ENCODE data around the gene INPP5K. TPM values are rescaled to one million over a fixed set of nuclear protein-coding genes. Genes with fewer than 3 reads are reported as not detected.

Gene INPP5K
- total RNA-seq, 3 donors from 2014 or later = 43.7 to 49.9 (median 47.6) TPM

- intact Hi-C loops (cut with DNase I, micrococcal nuclease) = no loop called here
- Histone ChIP-seq H3K9me3 (no peaks in the 10 kb centered on the region), H3K36me3 (ENCODE audit: low read depth) (peaks cover 16% of the 10 kb centered on the region), H3K4me1 (ENCODE audit: low read depth) (no peaks in the 10 kb centered on the region), H3K4me3 (no peak overlapping the region)
- DNase-seq (no peak), ATAC-seq (no peak)
- TF ChIP-seq CTCF (IDR thresholded peaks at IDR 0.05) = no peak
These were observed 47.1 kb downstream of the INPP5K start for GRCh38 chr17:1469231-1469852.

- Histone ChIP-seq H3K4me3 (no peak overlapping the region), H3K4me1 (ENCODE audit: low read depth) (no peaks in the 10 kb centered on the region), H3K36me3 (ENCODE audit: low read depth) (peaks cover 16% of the 10 kb centered on the region), H3K9me3 (no peaks in the 10 kb centered on the region)
- intact Hi-C loops (cut with DNase I, micrococcal nuclease) = no loop called here
- peak in 1 of 3 donors; percentile 41 for DNase-seq
- no peak for TF ChIP-seq CTCF (IDR thresholded peaks at IDR 0.05)
- no peak for ATAC-seq
These were observed 48.4 kb downstream of the INPP5K start for GRCh38 chr17:1467898-1468492.

- TF ChIP-seq CTCF (IDR thresholded peaks at IDR 0.05) = no peak
- DNase-seq (peak in 1 of 3 donors; percentile 26), ATAC-seq (no peak)
- Histone ChIP-seq H3K4me1 (ENCODE audit: low read depth) (no peaks in the 10 kb centered on the region), H3K4me3 (no peak overlapping the region), H3K36me3 (ENCODE audit: low read depth) (peaks cover 15% of the 10 kb centered on the region), H3K9me3 (no peaks in the 10 kb centered on the region)
- intact Hi-C loops (cut with DNase I, micrococcal nuclease) = no loop called here
These were observed 49.2 kb downstream of the INPP5K start for GRCh38 chr17:1467258-1467657.

- H3K36me3 ChIP-seq (ENCODE audit: low read depth) = peaks cover 7% of the 10 kb centered on the region
- TF ChIP-seq CTCF (IDR thresholded peaks at IDR 0.05) = no peak
- no peak for ATAC-seq
- no peaks in the 10 kb centered on the region for H3K9me3 ChIP-seq
- H3K4me1 ChIP-seq (ENCODE audit: low read depth) = peaks cover 5% of the 10 kb centered on the region
- DNase-seq = no peak
- intact Hi-C loops (cut with DNase I, micrococcal nuclease) = no loop called here
- no peak overlapping the region for H3K4me3 ChIP-seq
These were observed 52.2 kb downstream of the INPP5K start for GRCh38 chr17:1464186-1464585.

- Histone ChIP-seq H3K4me3 (no peak overlapping the region), H3K9me3 (no peaks in the 10 kb centered on the region), H3K36me3 (ENCODE audit: low read depth) (peaks cover 7% of the 10 kb centered on the region), H3K4me1 (ENCODE audit: low read depth) (peaks cover 5% of the 10 kb centered on the region)
- DNase-seq (no peak), ATAC-seq (no peak)
- TF ChIP-seq CTCF (IDR thresholded peaks at IDR 0.05) = no peak
- intact Hi-C loops (cut with DNase I, micrococcal nuclease) = no loop called here
These were observed 54.0 kb downstream of the INPP5K start for GRCh38 chr17:1462164-1463112.
